ENCODE measurements around the gene GPR171. TPM values are rescaled to one million over a fixed set of nuclear protein-coding genes. Genes with fewer than 3 reads are reported as not detected.

Gene GPR171
- total RNA-seq, 6 experiments from 2014 or later, result 0.22 to 0.99 (median 0.27) TPM; not detected in 2

DNA sequence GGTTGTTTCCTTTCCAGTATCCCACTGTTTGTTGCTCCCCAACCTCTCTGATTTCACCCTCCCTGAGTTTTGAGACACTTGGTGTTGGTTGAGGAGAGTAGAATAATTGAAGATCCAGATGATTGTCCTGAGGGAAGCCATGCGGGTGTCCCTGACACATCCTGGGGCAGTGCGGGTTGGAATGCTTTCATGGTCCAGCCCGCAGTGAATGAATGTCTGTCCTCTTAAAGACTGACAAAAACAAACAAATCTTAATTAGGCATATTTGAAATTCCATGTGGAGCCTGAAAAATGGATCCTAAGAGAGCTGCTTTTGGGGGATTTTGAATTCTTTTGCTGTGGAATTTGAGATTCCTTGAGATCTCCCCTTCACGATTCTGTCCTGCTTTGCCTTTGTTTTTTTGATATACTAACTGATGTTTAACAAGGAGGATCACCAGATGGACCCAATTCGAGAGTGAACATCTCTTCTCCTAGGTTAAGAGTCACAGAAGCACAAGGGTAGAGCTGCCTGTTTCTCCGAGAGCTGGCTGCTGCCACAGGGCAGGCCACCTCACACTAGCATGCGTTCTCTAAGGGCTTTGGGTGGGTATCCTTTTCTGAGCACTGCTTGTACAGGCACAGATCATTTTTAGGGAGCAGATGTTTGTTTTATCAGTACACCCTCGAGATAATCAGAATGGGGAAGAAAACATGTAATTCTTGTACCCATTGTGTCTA is 47.4 kb downstream of the GPR171 start:
- Histone ChIP-seq H3K9me3 (no peaks in the 10 kb centered on the region), H3K4me3 (no peak overlapping the region), H3K27me3 (no peaks in the 10 kb centered on the region), H3K27ac (no peak overlapping the region), H3K36me3 (no peaks in the 10 kb centered on the region), H3K4me1 (no peaks in the 10 kb centered on the region)
- no peak for TF ChIP-seq POLR2A (IDR thresholded peaks at IDR 0.05)
- TF ChIP-seq, protein P1, sequence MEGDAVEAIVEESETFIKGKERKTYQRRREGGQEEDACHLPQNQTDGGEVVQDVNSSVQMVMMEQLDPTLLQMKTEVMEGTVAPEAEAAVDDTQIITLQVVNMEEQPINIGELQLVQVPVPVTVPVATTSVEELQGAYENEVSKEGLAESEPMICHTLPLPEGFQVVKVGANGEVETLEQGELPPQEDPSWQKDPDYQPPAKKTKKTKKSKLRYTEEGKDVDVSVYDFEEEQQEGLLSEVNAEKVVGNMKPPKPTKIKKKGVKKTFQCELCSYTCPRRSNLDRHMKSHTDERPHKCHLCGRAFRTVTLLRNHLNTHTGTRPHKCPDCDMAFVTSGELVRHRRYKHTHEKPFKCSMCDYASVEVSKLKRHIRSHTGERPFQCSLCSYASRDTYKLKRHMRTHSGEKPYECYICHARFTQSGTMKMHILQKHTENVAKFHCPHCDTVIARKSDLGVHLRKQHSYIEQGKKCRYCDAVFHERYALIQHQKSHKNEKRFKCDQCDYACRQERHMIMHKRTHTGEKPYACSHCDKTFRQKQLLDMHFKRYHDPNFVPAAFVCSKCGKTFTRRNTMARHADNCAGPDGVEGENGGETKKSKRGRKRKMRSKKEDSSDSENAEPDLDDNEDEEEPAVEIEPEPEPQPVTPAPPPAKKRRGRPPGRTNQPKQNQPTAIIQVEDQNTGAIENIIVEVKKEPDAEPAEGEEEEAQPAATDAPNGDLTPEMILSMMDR (IDR thresholded peaks at IDR 0.05), result no peak
- WGBS (ENCODE audit: insufficient coverage, low coverage, low lambda C conversion rate, missing lambda C conversion rate), result 81% methylated on average over 7 of the region's 8 CpGs
- ATAC-seq (no peak), DNase-seq (no peak)
- intact Hi-C loops (cut with DNase I), result no loop called here

DNA sequence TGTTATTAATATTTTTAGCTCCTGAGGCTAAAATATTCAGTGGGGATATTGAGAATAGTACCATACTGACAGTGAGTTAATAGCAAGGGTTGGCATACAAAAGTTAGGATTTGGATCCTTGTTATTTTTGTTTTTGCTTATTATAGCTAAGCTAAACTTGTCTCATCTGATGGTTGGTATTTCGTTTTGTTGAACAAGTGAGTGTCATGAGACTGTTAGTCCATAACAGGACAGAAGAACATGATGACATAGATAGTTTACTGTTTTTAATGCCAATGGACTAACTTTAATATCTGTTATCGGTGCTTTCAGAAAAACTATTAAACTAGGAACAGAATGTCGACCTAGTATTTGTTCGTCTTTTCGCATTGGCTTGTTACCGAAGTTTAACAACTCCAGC is 48.5 kb downstream of the GPR171 start:
- Histone ChIP-seq H3K4me3 (no peak overlapping the region), H3K4me1 (no peaks in the 10 kb centered on the region), H3K36me3 (no peaks in the 10 kb centered on the region), H3K27ac (no peak overlapping the region), H3K27me3 (no peaks in the 10 kb centered on the region), H3K9me3 (no peaks in the 10 kb centered on the region)
- DNase-seq (no peak), ATAC-seq (no peak)
- TF ChIP-seq POLR2A (IDR thresholded peaks at IDR 0.05), result no peak
- TF ChIP-seq, protein P1 (IDR thresholded peaks at IDR 0.05), result no peak
- 83% methylated on average over 6 of the region's 6 CpGs for WGBS (ENCODE audit: insufficient coverage, low coverage, low lambda C conversion rate, missing lambda C conversion rate)
- intact Hi-C loops (cut with DNase I), result no loop called here

DNA sequence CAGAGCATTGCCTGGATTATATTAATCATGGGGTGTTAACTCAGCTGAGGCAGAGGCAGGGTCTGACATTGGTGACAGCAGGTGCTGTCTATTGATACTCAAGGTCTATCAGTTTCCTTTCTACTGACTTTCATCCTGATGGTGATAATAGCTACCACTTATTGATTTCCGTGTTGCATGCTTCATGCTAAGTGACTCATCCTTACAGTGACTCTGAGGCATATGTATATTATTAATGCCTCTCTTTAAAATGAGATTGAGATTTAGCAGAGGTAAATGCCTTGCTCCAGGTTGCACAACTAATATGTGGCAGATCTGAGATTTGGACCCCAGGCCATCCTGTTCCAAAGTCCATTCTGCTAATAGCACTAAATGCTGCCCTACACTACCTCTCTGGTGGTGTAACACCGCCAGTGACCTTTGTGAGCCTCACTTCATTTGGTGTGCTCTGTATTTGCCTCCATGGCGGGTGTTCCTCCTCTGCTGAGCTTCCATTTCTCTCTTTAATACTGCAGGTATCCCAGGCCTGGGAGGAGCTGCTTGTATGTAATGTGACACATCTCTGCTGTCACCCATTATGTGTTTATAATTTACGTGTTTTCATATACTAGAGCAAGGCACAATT is 50.4 kb downstream of the GPR171 start:
- Histone ChIP-seq H3K36me3 (no peaks in the 10 kb centered on the region), H3K9me3 (no peaks in the 10 kb centered on the region), H3K4me1 (no peaks in the 10 kb centered on the region), H3K4me3 (no peak overlapping the region), H3K27ac (no peak overlapping the region), H3K27me3 (no peaks in the 10 kb centered on the region)
- TF ChIP-seq, protein P1 (IDR thresholded peaks at IDR 0.05), result no peak
- TF ChIP-seq POLR2A (IDR thresholded peaks at IDR 0.05), result no peak
- 87% methylated on average over 4 of the region's 4 CpGs for WGBS (ENCODE audit: insufficient coverage, low coverage, low lambda C conversion rate, missing lambda C conversion rate)
- intact Hi-C loops (cut with DNase I), result no loop called here
- ATAC-seq (peak in 1 of 4 donors; percentile 19), DNase-seq (no peak)

Small RNA genes lying within 50 kb of the gene (small RNA-seq; reads per million reads assigned to genes)
- 7.8 to 7.9 reads per million in 2 experiments for gene RNA5SP145

Other genes with a start within 250 kb of the GPR171 start
- gene CLRN1, start 230.5 kb downstream of the GPR171 start, total RNA-seq, result not detected
- gene MED12L, start 117.6 kb downstream of the GPR171 start, total RNA-seq, result under 1 TPM; 0.04 to 0.64 (median 0.40) TPM
- under 1 TPM in 3 of 6 experiments, not detected in 3; 0.12 to 0.18 (median 0.12) TPM for gene P2RY14, start 75.3 kb upstream of the GPR171 start, total RNA-seq
- not detected for gene GPR87, start 113.6 kb upstream of the GPR171 start, total RNA-seq
- gene P2RY13, start 126.3 kb upstream of the GPR171 start, total RNA-seq, result 1 to 10 TPM in 5 of 6 experiments, under 1 TPM in 1; 0.95 to 4.8 (median 1.9) TPM
- 1 to 10 TPM in 5 of 6 experiments, under 1 TPM in 1; 0.42 to 1.8 (median 1.2) TPM for gene P2RY12, start 181.5 kb upstream of the GPR171 start, total RNA-seq

Data from right lobe of liver (tissue), 6 donors.